Measurements from ENCODE around the gene PDE7B.

Gene PDE7B

GRCh38 chr6:135884136-135884535 lies 32.6 kb downstream of the PDE7B start:
- in situ Hi-C loops (cut with MboI; ENCODE audit: low sequenced_read_pairs) = no loop called here

GRCh38 chr6:135887069-135887468 lies 35.6 kb downstream of the PDE7B start:
- in situ Hi-C loops (cut with MboI; ENCODE audit: low sequenced_read_pairs) = no loop called here

GRCh38 chr6:135888818-135889217 lies 37.3 kb downstream of the PDE7B start:
- in situ Hi-C loops (cut with MboI; ENCODE audit: low sequenced_read_pairs) = no loop called here

- in situ Hi-C loops (cut with MboI; ENCODE audit: low sequenced_read_pairs) = no loop called here
These were observed 39.4 kb downstream of the PDE7B start for GRCh38 chr6:135890876-135891275.

GRCh38 chr6:135891710-135892109 lies 40.2 kb downstream of the PDE7B start:
- in situ Hi-C loops (cut with MboI; ENCODE audit: low sequenced_read_pairs) = no loop called here

GRCh38 chr6:135895231-135895911 lies 43.9 kb downstream of the PDE7B start:
- in situ Hi-C loops (cut with MboI; ENCODE audit: low sequenced_read_pairs) = no loop called here

GRCh38 chr6:135897087-135897486 lies 45.6 kb downstream of the PDE7B start:
- in situ Hi-C loops (cut with MboI; ENCODE audit: low sequenced_read_pairs) = no loop called here

- in situ Hi-C loops (cut with MboI; ENCODE audit: low sequenced_read_pairs) = no loop called here
These were observed 50.4 kb downstream of the PDE7B start for GRCh38 chr6:135901774-135902524.

- in situ Hi-C loops (cut with MboI; ENCODE audit: low sequenced_read_pairs) = no loop called here
These were observed 51.3 kb downstream of the PDE7B start for GRCh38 chr6:135902756-135903331.

- in situ Hi-C loops (cut with MboI; ENCODE audit: low sequenced_read_pairs) = no loop called here
These were observed 53.2 kb downstream of the PDE7B start for GRCh38 chr6:135904666-135905065.

- in situ Hi-C loops (cut with MboI; ENCODE audit: low sequenced_read_pairs) = no loop called here
These were observed 54.3 kb downstream of the PDE7B start for GRCh38 chr6:135905604-135906300.

GRCh38 chr6:135906542-135906941 lies 55.0 kb downstream of the PDE7B start:
- in situ Hi-C loops (cut with MboI; ENCODE audit: low sequenced_read_pairs) = no loop called here

GRCh38 chr6:135906972-135907465 lies 55.5 kb downstream of the PDE7B start:
- in situ Hi-C loops (cut with MboI; ENCODE audit: low sequenced_read_pairs) = no loop called here

- in situ Hi-C loops (cut with MboI; ENCODE audit: low sequenced_read_pairs) = no loop called here
These were observed 58.4 kb downstream of the PDE7B start for GRCh38 chr6:135909737-135910387.

GRCh38 chr6:135910790-135911618 lies 59.5 kb downstream of the PDE7B start:
- in situ Hi-C loops (cut with MboI; ENCODE audit: low sequenced_read_pairs) = no loop called here

GRCh38 chr6:135913785-135914184 lies 62.3 kb downstream of the PDE7B start:
- in situ Hi-C loops (cut with MboI; ENCODE audit: low sequenced_read_pairs) = no loop called here

GRCh38 chr6:135919026-135919425 lies 67.5 kb downstream of the PDE7B start:
- in situ Hi-C loops (cut with MboI; ENCODE audit: low sequenced_read_pairs) = no loop called here

GRCh38 chr6:135920689-135921088 lies 69.2 kb downstream of the PDE7B start:
- in situ Hi-C loops (cut with MboI; ENCODE audit: low sequenced_read_pairs) = no loop called here

- in situ Hi-C loops (cut with MboI; ENCODE audit: low sequenced_read_pairs) = no loop called here
These were observed 69.7 kb downstream of the PDE7B start for GRCh38 chr6:135921188-135921587.

GRCh38 chr6:135922174-135922573 lies 70.7 kb downstream of the PDE7B start:
- in situ Hi-C loops (cut with MboI; ENCODE audit: low sequenced_read_pairs) = no loop called here
